DOHH2 (cell line): Measurements from ENCODE around the gene SLC7A6.

ENCODE experiments used
- H3F3A ChIP-seq: fragments of 200-600 bp; sonication (generic), shearing (Covaris generic); 2 replicates; pipeline ENCODE4 v1.6.0; 2016; ENCODE audit warnings: antibody characterized with exemption, mild to moderate bottlenecking; ENCODE audit not compliant: control insufficient read depth, insufficient read depth
- H3K27ac ChIP-seq: fragments of 200-600 bp; sonication (generic); 2 replicates; pipeline ENCODE4 v1.5.1; 2014; ENCODE audit warnings: low read depth, mild to moderate bottlenecking, low read length, moderate library complexity
- H3K27me3 ChIP-seq: fragments of 200-600 bp; sonication (generic); 2 replicates; pipeline ENCODE4 v1.6.1; 2014; ENCODE audit warnings: mild to moderate bottlenecking, low read length, mixed read lengths; ENCODE audit not compliant: control insufficient read depth
- H3K36me3 ChIP-seq: fragments of 200-600 bp; sonication (generic); 2 replicates; pipeline ENCODE4 v1.6.1; 2014; ENCODE audit warnings: mild to moderate bottlenecking, low read length, moderate library complexity, mixed read lengths; ENCODE audit not compliant: control insufficient read depth
- H3K4me1 ChIP-seq: fragments of 200-600 bp; sonication (generic); 2 replicates; pipeline ENCODE4 v1.6.1; 2014; ENCODE audit warnings: mild to moderate bottlenecking, low read length, mixed read lengths; ENCODE audit not compliant: control insufficient read depth
- H3K4me2 ChIP-seq: fragments of 200-600 bp; sonication (generic); 2 replicates; pipeline ENCODE4 v1.6.0; 2014; ENCODE audit warnings: mild to moderate bottlenecking, low read length, moderate library complexity
- H3K4me3 ChIP-seq: fragments of 200-600 bp; sonication (generic); 2 replicates; pipeline ENCODE4 v1.5.1; 2014; ENCODE audit warnings: mild to moderate bottlenecking, low read length, mixed read lengths
- H3K79me2 ChIP-seq: fragments of 200-600 bp; sonication (generic); 2 replicates; pipeline ENCODE4 v1.6.1; 2014; ENCODE audit warnings: mild to moderate bottlenecking, low read length, mixed read lengths; ENCODE audit not compliant: control insufficient read depth
- H3K9me2 ChIP-seq: fragments of 200-600 bp; sonication (generic); replicated peaks from 2 replicates; pipeline ENCODE4 v1.6.1; 2014; ENCODE audit warnings: mild to moderate bottlenecking, low read length, mixed read lengths; ENCODE audit not compliant: control insufficient read depth
- H3K9me3 ChIP-seq: fragments of 200-600 bp; sonication (generic); 2 replicates; pipeline ENCODE4 v1.6.1; 2014; ENCODE audit warnings: antibody characterized with exemption, low read length, mixed read lengths; ENCODE audit not compliant: control insufficient read depth, insufficient read depth
- H4K20me1 ChIP-seq: fragments of 200-600 bp; sonication (generic); 2 replicates; pipeline ENCODE4 v1.6.0; 2014; ENCODE audit warnings: low read depth, mild to moderate bottlenecking, antibody characterized with exemption, low read length, moderate library complexity; ENCODE audit not compliant: control insufficient read depth, insufficient read depth
- EZH2phosphoT487 ChIP-seq: fragments of 200-600 bp; sonication (generic); IDR thresholded peaks from 2 replicates; pipeline ENCODE4 v1.6.1; 2017; ENCODE audit warnings: borderline replicate concordance, mild to moderate bottlenecking, antibody characterized with exemption, low read length, moderate library complexity, mixed read lengths
- TF ChIP-seq, protein P1 (sequence below): fragments of 200-600 bp; sonication (generic); IDR thresholded peaks from one replicate; pipeline ENCODE4 v1.5.1; 2014; ENCODE audit warnings: antibody characterized with exemption, mild to moderate bottlenecking, low read depth, low read length; ENCODE audit not compliant: poor library complexity, severe bottlenecking

SLC7A6 gene

GRCh38 chr16:68331879-68332410 is 67.6 kb downstream of the SLC7A6 start:
- peaks cover 54% of the 10 kb centered on the region for H3K36me3 ChIP-seq
- H3K4me1 ChIP-seq, result peaks cover 23% of the 10 kb centered on the region
- H4K20me1 ChIP-seq, result no peaks in the 10 kb centered on the region
- peak overlapping the region; percentile 59 for H3K4me2 ChIP-seq
- H3K79me2 ChIP-seq, result no peaks in the 10 kb centered on the region
- peak overlapping the region; percentile 39 for H3K4me3 ChIP-seq
- peak overlapping the region; percentile 53 for H3K27ac ChIP-seq
- no peaks in the 10 kb centered on the region for H3K27me3 ChIP-seq
- H3K9me2 ChIP-seq, result no peaks in the 10 kb centered on the region
- peaks cover 6% of the 10 kb centered on the region; the same call in 1 of the 2 replicates for H3F3A ChIP-seq
- TF ChIP-seq, protein P1, sequence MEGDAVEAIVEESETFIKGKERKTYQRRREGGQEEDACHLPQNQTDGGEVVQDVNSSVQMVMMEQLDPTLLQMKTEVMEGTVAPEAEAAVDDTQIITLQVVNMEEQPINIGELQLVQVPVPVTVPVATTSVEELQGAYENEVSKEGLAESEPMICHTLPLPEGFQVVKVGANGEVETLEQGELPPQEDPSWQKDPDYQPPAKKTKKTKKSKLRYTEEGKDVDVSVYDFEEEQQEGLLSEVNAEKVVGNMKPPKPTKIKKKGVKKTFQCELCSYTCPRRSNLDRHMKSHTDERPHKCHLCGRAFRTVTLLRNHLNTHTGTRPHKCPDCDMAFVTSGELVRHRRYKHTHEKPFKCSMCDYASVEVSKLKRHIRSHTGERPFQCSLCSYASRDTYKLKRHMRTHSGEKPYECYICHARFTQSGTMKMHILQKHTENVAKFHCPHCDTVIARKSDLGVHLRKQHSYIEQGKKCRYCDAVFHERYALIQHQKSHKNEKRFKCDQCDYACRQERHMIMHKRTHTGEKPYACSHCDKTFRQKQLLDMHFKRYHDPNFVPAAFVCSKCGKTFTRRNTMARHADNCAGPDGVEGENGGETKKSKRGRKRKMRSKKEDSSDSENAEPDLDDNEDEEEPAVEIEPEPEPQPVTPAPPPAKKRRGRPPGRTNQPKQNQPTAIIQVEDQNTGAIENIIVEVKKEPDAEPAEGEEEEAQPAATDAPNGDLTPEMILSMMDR, result no peak
- TF ChIP-seq EZH2phosphoT487, result no peak
- H3K9me3 ChIP-seq, result no peaks in the 10 kb centered on the region

DNA sequence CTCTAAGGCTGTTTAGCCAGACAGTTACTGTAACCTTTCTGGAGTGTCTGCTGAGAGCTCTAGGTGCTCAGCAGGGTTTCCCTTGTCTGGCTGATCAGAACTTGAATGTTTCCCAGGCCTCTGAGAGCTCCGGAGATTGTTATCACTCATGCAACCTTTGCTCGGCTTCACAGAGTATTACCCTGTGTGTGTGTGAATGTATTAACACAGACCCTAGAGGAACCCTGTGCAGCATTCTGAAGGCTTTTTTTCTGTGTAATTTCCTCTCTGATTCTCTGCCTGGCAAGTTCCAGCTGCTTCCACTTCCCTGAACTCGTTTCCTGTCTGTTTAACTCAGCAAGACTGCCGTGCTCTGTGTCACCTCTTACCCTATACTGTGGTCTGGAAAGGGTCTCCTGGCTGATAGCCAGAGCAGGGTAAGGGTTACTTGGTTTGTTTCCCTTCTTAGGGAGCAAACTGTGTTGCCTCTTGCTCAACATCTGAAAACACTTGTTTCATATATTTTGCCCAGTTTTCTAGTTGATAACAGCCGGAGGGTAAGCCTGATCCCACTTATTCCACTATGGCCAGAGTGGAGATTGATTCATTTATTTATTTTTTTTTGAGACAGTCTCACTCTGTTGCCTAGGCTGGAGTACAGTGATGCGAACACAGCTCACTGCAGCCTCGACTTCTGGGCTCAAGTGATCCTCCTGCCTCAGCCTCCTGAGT is 68.2 kb downstream of the SLC7A6 start:
- Histone ChIP-seq H3K27ac (peak overlapping the region; percentile 53), H3F3A (peaks cover 6% of the 10 kb centered on the region; the same call in 1 of the 2 replicates), H3K79me2 (no peaks in the 10 kb centered on the region), H3K9me2 (no peaks in the 10 kb centered on the region), H3K27me3 (no peaks in the 10 kb centered on the region), H3K9me3 (no peaks in the 10 kb centered on the region), H3K4me1 (peaks cover 23% of the 10 kb centered on the region), H3K4me2 (peak overlapping the region; percentile 59), H4K20me1 (no peaks in the 10 kb centered on the region), H3K4me3 (peak overlapping the region; percentile 39), H3K36me3 (peaks cover 54% of the 10 kb centered on the region)
- TF ChIP-seq, protein P1, result no peak
- no peak for TF ChIP-seq EZH2phosphoT487

- Histone ChIP-seq H3K9me3 (no peaks in the 10 kb centered on the region), H3K4me2 (no peak overlapping the region), H3K79me2 (no peaks in the 10 kb centered on the region), H3K27me3 (no peaks in the 10 kb centered on the region), H3K27ac (no peak overlapping the region), H3F3A (0 out of 2 replicates have a peak, but pooled peaks cover 6% of the 10 kb centered on the region), H4K20me1 (no peaks in the 10 kb centered on the region), H3K4me3 (no peak overlapping the region), H3K36me3 (peaks cover 62% of the 10 kb centered on the region), H3K4me1 (peaks cover 23% of the 10 kb centered on the region), H3K9me2 (no peaks in the 10 kb centered on the region)
- TF ChIP-seq EZH2phosphoT487, result no peak
- TF ChIP-seq, protein P1, result no peak
Measured at GRCh38 chr16:68335175-68335574, 70.8 kb downstream of the SLC7A6 start.
